Measurements from ENCODE around the gene IL10RB.

GRCh38 chr21:33246963-33247362 lies 19.2 kb upstream of the IL10RB start:
- TF ChIP-seq JUNB (IDR thresholded peaks at IDR 0.05) (no peak), CTCF (IDR thresholded peaks at IDR 0.05) (no peak), MAFK (IDR thresholded peaks at IDR 0.05; ENCODE audit: partially characterized antibody) (no peak), POLR2A (IDR thresholded peaks at IDR 0.05; ENCODE audit: low read length) (no peak), E2F6 (IDR thresholded peaks at IDR 0.05; ENCODE audit: borderline replicate concordance, low read depth) (no peak), POLR2AphosphoS2 (conservative IDR thresholded peaks at IDR 0.05; ENCODE audit: low read length) (no peak)
- TF ChIP-seq, protein P1, sequence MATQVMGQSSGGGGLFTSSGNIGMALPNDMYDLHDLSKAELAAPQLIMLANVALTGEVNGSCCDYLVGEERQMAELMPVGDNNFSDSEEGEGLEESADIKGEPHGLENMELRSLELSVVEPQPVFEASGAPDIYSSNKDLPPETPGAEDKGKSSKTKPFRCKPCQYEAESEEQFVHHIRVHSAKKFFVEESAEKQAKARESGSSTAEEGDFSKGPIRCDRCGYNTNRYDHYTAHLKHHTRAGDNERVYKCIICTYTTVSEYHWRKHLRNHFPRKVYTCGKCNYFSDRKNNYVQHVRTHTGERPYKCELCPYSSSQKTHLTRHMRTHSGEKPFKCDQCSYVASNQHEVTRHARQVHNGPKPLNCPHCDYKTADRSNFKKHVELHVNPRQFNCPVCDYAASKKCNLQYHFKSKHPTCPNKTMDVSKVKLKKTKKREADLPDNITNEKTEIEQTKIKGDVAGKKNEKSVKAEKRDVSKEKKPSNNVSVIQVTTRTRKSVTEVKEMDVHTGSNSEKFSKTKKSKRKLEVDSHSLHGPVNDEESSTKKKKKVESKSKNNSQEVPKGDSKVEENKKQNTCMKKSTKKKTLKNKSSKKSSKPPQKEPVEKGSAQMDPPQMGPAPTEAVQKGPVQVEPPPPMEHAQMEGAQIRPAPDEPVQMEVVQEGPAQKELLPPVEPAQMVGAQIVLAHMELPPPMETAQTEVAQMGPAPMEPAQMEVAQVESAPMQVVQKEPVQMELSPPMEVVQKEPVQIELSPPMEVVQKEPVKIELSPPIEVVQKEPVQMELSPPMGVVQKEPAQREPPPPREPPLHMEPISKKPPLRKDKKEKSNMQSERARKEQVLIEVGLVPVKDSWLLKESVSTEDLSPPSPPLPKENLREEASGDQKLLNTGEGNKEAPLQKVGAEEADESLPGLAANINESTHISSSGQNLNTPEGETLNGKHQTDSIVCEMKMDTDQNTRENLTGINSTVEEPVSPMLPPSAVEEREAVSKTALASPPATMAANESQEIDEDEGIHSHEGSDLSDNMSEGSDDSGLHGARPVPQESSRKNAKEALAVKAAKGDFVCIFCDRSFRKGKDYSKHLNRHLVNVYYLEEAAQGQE (IDR thresholded peaks at IDR 0.05) = no peak
- TF ChIP-seq, protein P2, sequence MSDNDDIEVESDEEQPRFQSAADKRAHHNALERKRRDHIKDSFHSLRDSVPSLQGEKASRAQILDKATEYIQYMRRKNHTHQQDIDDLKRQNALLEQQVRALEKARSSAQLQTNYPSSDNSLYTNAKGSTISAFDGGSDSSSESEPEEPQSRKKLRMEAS (IDR thresholded peaks at IDR 0.05) = no peak

Measured in A549 (cell line).